ENCODE measurements around the gene RARB. TPM values are rescaled to one million over a fixed set of nuclear protein-coding genes. Genes with fewer than 3 reads are reported as not detected.

RARB gene
- total RNA-seq, 2 donors from 2014 or later, result not detected

- DNase-seq (ENCODE audit: low spot score in 2 of 2) (no peak), ATAC-seq (no peak)
- Mint-ChIP-seq H3K9me3 (peaks cover 3% of the 10 kb centered on the region in 2 donors), H3K36me3 (peaks cover 0 to 8% of the 10 kb centered on the region in 2 donors), H3K27ac (no peak overlapping the region)
Observed at GRCh38 chr3:25536521-25537391, 108.7 kb downstream of the RARB start.

- Mint-ChIP-seq H3K36me3 (peaks cover 0 to 2% of the 10 kb centered on the region in 2 donors), H3K9me3 (no peaks in the 10 kb centered on the region), H3K27ac (no peak overlapping the region)
- no peak for ATAC-seq
- DNase-seq (ENCODE audit: low spot score in 2 of 2), result no peak
Observed at GRCh38 chr3:25537516-25537915, 109.5 kb downstream of the RARB start.

GRCh38 chr3:25540273-25540672 is 112.2 kb downstream of the RARB start:
- ATAC-seq, result no peak
- no peaks in the 10 kb centered on the region for H3K9me3 Mint-ChIP-seq
- DNase-seq (ENCODE audit: low spot score in 2 of 2), result no peak
- H3K36me3 Mint-ChIP-seq, result no peaks in the 10 kb centered on the region
- H3K27ac Mint-ChIP-seq, result no peak overlapping the region

DNA sequence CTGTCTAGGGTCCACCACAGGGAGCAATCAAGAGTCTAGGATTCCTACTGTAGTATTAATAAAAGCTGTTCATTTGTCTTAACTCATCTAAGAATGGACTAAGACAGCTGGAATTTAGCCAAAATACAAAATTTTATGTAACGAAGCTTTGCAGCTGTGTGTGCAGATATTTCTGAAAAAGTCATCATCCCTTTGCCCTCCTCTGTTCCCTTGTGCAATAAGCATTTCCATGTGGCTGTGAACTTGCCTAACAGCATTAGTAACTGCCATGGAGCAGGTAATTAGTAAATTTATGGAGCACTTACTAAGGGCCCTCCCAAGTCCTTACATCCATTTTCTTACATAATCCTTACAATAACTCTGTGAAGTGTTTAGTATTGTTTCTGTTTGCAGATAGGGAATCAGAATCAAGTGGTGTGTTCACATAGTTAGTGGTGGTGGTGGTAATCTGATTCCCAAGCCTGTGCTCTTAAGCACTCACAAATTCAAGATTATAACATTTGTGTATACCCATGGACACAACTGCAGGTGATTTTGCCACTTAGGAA is 114.5 kb downstream of the RARB start:
- no peaks in the 10 kb centered on the region for H3K9me3 Mint-ChIP-seq
- ATAC-seq (no peak), DNase-seq (ENCODE audit: low spot score in 2 of 2) (no peak)
- H3K27ac Mint-ChIP-seq, result no peak overlapping the region
- H3K36me3 Mint-ChIP-seq, result no peaks in the 10 kb centered on the region

- DNase-seq (ENCODE audit: low spot score in 2 of 2) (no peak), ATAC-seq (no peak)
- no peaks in the 10 kb centered on the region for H3K36me3 Mint-ChIP-seq
- no peaks in the 10 kb centered on the region for H3K9me3 Mint-ChIP-seq
- no peak overlapping the region for H3K27ac Mint-ChIP-seq
Observed at GRCh38 chr3:25547103-25547502, 119.0 kb downstream of the RARB start.

DNA sequence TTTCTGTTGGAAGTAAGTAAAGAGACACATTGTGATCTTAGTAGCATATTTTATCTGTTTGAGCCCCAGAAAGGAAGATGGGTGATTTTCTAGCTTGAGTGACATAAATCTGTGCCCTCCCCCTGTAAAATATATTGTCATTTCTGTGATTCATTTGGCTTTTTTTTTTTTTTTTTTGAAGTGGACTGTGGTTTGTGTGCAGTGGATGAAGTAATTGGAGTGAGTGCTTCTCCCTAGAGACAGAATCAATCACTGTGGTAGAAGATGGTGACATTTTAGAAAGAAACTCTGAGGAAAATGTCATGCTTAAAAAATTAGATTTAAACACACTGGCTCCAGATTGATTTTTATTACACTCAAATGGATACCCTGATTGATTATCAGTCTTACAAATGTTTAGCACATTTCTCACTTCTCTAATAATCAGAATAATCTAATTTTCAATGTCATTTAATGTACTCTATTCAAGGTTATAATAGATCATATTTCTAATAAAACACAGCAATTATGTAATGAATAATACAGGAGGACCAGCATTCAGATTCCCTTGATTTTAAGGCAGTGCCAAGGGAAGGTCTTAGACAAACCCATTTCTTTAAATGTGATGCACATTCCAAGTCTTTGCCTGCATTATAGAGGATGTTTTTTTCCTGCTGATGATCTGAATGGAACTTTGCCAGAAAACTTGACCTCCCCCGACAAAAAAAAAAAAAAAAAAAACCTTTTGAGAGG is 120.0 kb downstream of the RARB start:
- ATAC-seq (no peak), DNase-seq (ENCODE audit: low spot score in 2 of 2) (no peak)
- Mint-ChIP-seq H3K27ac (no peak overlapping the region), H3K36me3 (no peaks in the 10 kb centered on the region), H3K9me3 (no peaks in the 10 kb centered on the region)

- ATAC-seq (no peak), DNase-seq (ENCODE audit: low spot score in 2 of 2) (no peak)
- H3K9me3 Mint-ChIP-seq, result no peaks in the 10 kb centered on the region
- no peak overlapping the region for H3K27ac Mint-ChIP-seq
- no peaks in the 10 kb centered on the region for H3K36me3 Mint-ChIP-seq
Observed at GRCh38 chr3:25548836-25549235, 120.8 kb downstream of the RARB start.

GRCh38 chr3:25552251-25552650 is 124.2 kb downstream of the RARB start:
- H3K27ac Mint-ChIP-seq, result no peak overlapping the region
- DNase-seq (ENCODE audit: low spot score in 2 of 2) (no peak), ATAC-seq (no peak)
- H3K36me3 Mint-ChIP-seq, result no peaks in the 10 kb centered on the region
- no peaks in the 10 kb centered on the region for H3K9me3 Mint-ChIP-seq

- Mint-ChIP-seq H3K27ac (no peak overlapping the region), H3K9me3 (no peaks in the 10 kb centered on the region)
- no peak for ATAC-seq
Observed at GRCh38 chr3:25554376-25554775, 126.3 kb downstream of the RARB start.

DNA sequence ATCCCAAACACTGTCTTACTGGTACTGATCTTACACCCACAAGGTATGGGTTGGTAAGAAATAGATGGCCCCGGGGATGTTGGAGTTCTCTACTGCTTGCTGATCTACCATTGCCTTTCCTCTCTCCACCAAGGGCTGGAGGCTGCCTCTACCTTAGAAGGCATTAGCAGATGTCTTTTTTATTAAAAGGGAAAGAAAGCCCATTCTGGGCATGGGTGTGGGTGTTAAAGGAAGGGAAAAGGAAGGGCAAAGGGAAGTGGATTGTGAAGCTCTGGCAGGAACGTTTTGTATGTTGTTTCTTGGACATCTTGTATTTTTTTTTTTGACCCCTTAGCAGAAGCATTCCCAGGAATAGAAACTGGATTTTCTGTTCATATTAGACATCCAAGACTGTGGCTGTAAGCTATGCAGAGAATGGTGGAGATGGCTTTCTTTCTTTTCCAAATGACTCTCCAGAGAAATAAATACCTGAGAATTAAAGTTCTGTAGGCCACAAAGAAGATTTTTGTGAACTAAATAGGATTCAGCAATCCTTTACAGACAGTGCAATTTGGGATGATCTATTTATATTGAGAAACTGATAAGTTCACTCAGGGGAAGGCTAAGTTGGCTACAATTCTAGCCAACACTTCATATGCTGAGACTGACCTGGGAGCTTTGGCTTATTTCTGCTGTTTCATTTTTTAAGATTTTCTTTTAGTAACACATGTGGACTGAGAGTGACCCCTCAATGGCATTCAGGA is 127.8 kb downstream of the RARB start:
- Mint-ChIP-seq H3K36me3 (no peaks in the 10 kb centered on the region), H3K27ac (no peak overlapping the region), H3K9me3 (no peaks in the 10 kb centered on the region)
- no peak for DNase-seq (ENCODE audit: low spot score in 2 of 2)
- ATAC-seq, result no peak

More at GRCh38 chr3:25554376-25554775, 126.3 kb downstream of the RARB start:
- DNase-seq (ENCODE audit: low spot score in 2 of 2), result no peak
- H3K36me3 Mint-ChIP-seq, result no peaks in the 10 kb centered on the region

- no peaks in the 10 kb centered on the region for H3K36me3 Mint-ChIP-seq
- H3K9me3 Mint-ChIP-seq, result no peaks in the 10 kb centered on the region
- no peak overlapping the region for H3K27ac Mint-ChIP-seq
- ATAC-seq (no peak), DNase-seq (ENCODE audit: low spot score in 2 of 2) (no peak)
Observed at GRCh38 chr3:25556447-25556846, 128.4 kb downstream of the RARB start.

- H3K36me3 Mint-ChIP-seq, result no peaks in the 10 kb centered on the region
- H3K27ac Mint-ChIP-seq, result no peak overlapping the region
- ATAC-seq (no peak), DNase-seq (ENCODE audit: low spot score in 2 of 2) (no peak)
- H3K9me3 Mint-ChIP-seq, result no peaks in the 10 kb centered on the region
Observed at GRCh38 chr3:25557694-25558093, 129.6 kb downstream of the RARB start.

DNA sequence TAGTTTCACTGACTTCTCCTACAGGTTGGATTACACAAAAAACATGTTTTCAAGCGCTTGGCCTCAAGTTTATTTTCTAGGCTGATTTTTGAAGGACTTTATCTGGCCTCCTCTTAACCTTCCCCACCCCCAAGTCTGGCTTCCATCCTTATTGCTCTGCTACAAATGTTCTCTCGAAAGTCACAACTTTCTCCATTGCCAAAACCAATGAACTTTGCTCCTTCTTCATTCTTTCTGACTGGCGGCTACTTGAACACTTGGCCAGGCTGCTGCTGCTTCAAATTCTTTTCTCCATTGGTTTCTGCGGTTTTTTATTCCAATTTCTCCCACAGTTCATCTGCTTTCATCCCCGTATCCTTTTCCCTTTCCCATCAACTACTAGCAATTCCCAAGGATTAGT is 130.1 kb downstream of the RARB start:
- DNase-seq (ENCODE audit: low spot score in 2 of 2) (no peak), ATAC-seq (no peak)
- Mint-ChIP-seq H3K27ac (no peak overlapping the region), H3K36me3 (no peaks in the 10 kb centered on the region), H3K9me3 (no peaks in the 10 kb centered on the region)

GRCh38 chr3:25558796-25559195 is 130.7 kb downstream of the RARB start:
- DNase-seq (ENCODE audit: low spot score in 2 of 2) (no peak), ATAC-seq (no peak)
- no peaks in the 10 kb centered on the region for H3K9me3 Mint-ChIP-seq
- no peak overlapping the region for H3K27ac Mint-ChIP-seq
- H3K36me3 Mint-ChIP-seq, result no peaks in the 10 kb centered on the region

GRCh38 chr3:25563601-25564000 is 135.5 kb downstream of the RARB start:
- DNase-seq (ENCODE audit: low spot score in 2 of 2) (no peak), ATAC-seq (no peak)

GRCh38 chr3:25564075-25564474 is 136.0 kb downstream of the RARB start:
- H3K36me3 Mint-ChIP-seq, result no peaks in the 10 kb centered on the region
- no peak overlapping the region for H3K27ac Mint-ChIP-seq
- H3K9me3 Mint-ChIP-seq, result no peaks in the 10 kb centered on the region
- no peak for DNase-seq (ENCODE audit: low spot score in 2 of 2)
- ATAC-seq, result no peak

More at GRCh38 chr3:25563601-25564000, 135.5 kb downstream of the RARB start:
- Mint-ChIP-seq H3K36me3 (no peaks in the 10 kb centered on the region), H3K27ac (no peak overlapping the region), H3K9me3 (no peaks in the 10 kb centered on the region)

DNA sequence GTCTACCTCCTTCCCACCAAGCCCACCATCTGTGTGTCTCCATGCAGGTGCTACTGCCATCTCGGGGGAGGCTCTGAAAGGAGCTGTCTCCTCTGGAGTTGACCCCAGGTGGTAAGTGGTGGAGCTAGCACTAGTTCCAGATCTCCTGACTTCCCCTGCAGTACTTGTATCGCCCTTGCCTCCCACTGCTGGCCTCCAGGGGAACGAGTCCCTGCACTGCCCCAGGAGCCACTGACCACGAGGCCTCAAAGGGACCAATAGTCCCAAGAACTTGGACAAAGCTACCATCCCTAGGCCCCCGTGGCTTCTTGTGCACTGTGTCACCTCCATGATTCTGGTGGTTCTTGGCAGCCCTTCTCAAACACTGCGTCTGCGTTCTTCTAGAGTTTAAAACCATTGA is 137.7 kb downstream of the RARB start:
- DNase-seq (ENCODE audit: low spot score in 2 of 2) (no peak), ATAC-seq (no peak)

More for the DNA sequence above, 137.7 kb downstream of the RARB start:
- Mint-ChIP-seq H3K36me3 (no peaks in the 10 kb centered on the region), H3K9me3 (no peaks in the 10 kb centered on the region), H3K27ac (no peak overlapping the region)
